ENCODE measurements around the gene DAPK2. TPM values are rescaled to one million over a fixed set of nuclear protein-coding genes. Genes with fewer than 3 reads are reported as not detected.

Gene DAPK2
- total RNA-seq, 4 donors from 2014 or later, result 64.6 to 189 (median 125) TPM

DNA sequence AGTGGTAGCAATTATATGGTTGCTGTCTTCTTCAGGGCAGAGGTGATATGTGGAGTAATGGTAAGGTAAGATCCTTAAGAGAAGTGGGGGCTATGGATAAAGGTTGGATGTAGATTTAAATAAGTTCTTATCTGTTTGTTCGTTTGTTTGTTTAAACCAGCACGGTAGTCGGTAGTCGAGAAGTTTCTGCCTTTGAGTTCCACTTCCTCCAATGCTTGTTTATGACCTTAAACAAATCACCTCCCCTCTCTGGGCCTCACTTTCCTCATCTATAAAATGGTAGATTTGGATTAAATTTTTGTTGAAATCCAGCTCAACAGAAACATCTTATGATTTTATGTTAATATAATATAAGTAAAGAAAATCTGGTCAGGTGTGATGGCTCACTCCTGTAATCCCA, 11.8 kb downstream of the DAPK2 start:
- Histone ChIP-seq H3K36me3 (peaks cover 0 to 30% (median 0%) of the 10 kb centered on the region in 3 donors), H3K27me3 (no peaks in the 10 kb centered on the region), H3K9me3 (no peaks in the 10 kb centered on the region), H3K4me3 (no peak overlapping the region), H3K27ac (no peak overlapping the region), H3K4me1 (no peaks in the 10 kb centered on the region)
- DNase-seq, result no peak
- no peak for TF ChIP-seq POLR2A (IDR thresholded peaks at IDR 0.05)
- TF ChIP-seq, protein P1, sequence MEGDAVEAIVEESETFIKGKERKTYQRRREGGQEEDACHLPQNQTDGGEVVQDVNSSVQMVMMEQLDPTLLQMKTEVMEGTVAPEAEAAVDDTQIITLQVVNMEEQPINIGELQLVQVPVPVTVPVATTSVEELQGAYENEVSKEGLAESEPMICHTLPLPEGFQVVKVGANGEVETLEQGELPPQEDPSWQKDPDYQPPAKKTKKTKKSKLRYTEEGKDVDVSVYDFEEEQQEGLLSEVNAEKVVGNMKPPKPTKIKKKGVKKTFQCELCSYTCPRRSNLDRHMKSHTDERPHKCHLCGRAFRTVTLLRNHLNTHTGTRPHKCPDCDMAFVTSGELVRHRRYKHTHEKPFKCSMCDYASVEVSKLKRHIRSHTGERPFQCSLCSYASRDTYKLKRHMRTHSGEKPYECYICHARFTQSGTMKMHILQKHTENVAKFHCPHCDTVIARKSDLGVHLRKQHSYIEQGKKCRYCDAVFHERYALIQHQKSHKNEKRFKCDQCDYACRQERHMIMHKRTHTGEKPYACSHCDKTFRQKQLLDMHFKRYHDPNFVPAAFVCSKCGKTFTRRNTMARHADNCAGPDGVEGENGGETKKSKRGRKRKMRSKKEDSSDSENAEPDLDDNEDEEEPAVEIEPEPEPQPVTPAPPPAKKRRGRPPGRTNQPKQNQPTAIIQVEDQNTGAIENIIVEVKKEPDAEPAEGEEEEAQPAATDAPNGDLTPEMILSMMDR (IDR thresholded peaks at IDR 0.05), result no peak

DNA sequence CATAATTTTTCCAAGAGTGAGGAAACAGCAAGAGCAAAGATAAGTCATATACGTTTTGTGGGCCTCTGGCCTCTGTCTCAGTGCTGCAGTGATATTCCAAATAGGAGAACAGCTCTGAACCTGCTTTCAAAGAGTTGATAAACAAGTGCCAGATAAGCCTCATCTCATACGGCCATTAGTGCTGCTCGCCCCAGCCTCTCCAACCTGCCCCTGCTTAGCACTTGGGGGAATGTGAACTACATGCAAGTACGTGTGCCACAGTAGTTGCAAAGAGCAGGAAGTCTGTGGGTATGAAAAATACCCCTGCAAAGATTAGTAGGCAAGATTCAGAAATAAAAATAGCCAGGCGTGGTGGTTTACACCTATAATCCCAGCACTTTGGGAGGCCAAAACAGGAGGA, 14.0 kb downstream of the DAPK2 start:
- no peak overlapping the region for H3K4me3 ChIP-seq
- H3K36me3 ChIP-seq, result peaks cover 0 to 10% (median 0%) of the 10 kb centered on the region in 3 donors
- TF ChIP-seq, protein P1 (IDR thresholded peaks at IDR 0.05), result no peak
- no peak for TF ChIP-seq POLR2A (IDR thresholded peaks at IDR 0.05)
- H3K27me3 ChIP-seq, result no peaks in the 10 kb centered on the region
- peaks cover 0 to 11% (median 0%) of the 10 kb centered on the region in 4 donors for H3K4me1 ChIP-seq
- H3K27ac ChIP-seq, result no peak overlapping the region
- no peaks in the 10 kb centered on the region for H3K9me3 ChIP-seq
- DNase-seq, result no peak

DNA sequence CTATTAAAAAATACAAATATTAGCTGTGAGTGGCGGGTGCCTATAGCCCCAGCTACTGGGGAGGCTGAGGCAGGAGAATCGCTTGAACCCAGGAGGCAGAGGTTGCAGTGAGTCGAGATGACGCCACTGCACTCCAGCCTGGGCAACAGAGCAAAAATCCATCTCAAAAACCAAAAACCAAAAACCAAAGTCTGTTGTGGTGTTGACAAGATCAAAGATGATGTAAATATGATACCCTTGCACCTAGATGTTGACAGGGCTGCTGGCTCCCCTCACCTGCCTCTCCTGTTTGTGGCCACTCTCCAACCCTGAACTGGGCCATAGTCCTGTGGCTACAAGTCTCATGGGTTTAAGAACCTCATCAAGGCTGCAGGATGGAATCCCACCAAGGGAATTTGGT, 16.2 kb downstream of the DAPK2 start:
- no peaks in the 10 kb centered on the region for H3K9me3 ChIP-seq
- no peaks in the 10 kb centered on the region for H3K27me3 ChIP-seq
- DNase-seq, result no peak
- no peak overlapping the region for H3K4me3 ChIP-seq
- peaks cover 0 to 5% (median 0%) of the 10 kb centered on the region in 3 donors for H3K36me3 ChIP-seq
- H3K4me1 ChIP-seq, result peaks cover 0 to 27% (median 0%) of the 10 kb centered on the region in 4 donors
- TF ChIP-seq POLR2A (IDR thresholded peaks at IDR 0.05), result no peak
- TF ChIP-seq, protein P1 (IDR thresholded peaks at IDR 0.05), result no peak
- peak overlapping the region in 1 of 4 donors; percentile 28 for H3K27ac ChIP-seq

DNA sequence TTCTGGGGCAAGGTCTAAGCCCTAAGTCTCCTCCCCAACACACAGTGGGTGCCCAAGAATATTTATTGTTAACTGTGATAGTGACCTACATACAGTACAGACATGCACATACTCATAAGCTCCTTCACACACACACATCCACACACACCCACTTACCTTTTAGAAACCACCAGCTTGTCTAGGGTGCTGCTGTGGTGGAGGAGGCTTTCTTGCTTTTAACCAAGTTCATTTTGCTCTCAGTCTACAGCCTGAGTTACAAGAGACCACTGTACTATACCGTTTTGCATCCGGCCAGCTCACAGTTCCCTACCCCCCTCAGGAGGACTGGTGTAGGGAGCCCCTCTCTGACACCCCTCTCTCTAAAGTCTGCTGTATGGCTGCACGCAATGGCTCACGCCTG, 16.7 kb downstream of the DAPK2 start:
- H3K27ac ChIP-seq, result peak overlapping the region in 2 of 4 donors; percentile 17 to 28
- peaks cover 0 to 5% (median 0%) of the 10 kb centered on the region in 3 donors for H3K36me3 ChIP-seq
- H3K9me3 ChIP-seq, result no peaks in the 10 kb centered on the region
- peaks cover 0 to 32% (median 0%) of the 10 kb centered on the region in 4 donors for H3K4me1 ChIP-seq
- no peak overlapping the region for H3K4me3 ChIP-seq
- TF ChIP-seq, protein P1 (IDR thresholded peaks at IDR 0.05), result no peak
- no peak for TF ChIP-seq POLR2A (IDR thresholded peaks at IDR 0.05)
- H3K27me3 ChIP-seq, result no peaks in the 10 kb centered on the region
- peak in 1 of 3 donors; percentile 50 for DNase-seq

DNA sequence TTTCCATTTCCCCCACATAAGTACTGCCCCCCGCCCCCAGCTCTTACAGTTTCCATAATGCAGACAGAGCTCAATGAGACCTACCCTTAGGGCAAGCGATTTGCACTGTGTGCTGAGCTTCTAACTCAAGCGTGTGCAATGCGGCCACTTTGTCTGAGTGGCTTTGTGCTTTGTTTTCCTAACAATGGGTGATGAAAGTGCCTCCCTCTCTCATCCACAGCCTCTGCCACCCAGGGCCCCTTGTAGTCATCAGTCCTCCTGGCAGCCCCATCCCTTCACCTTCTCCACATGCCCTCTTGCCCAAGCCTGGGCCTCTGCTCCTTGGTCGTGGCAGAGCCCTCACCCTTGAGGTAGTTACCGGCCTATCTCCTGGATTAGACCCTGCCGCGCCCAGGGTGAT, 17.2 kb downstream of the DAPK2 start:
- peaks cover 0 to 5% (median 0%) of the 10 kb centered on the region in 3 donors for H3K36me3 ChIP-seq
- no peak overlapping the region for H3K4me3 ChIP-seq
- H3K27ac ChIP-seq, result peak overlapping the region in 2 of 4 donors; percentile 17 to 50
- no peak for DNase-seq
- TF ChIP-seq POLR2A (IDR thresholded peaks at IDR 0.05), result no peak
- TF ChIP-seq, protein P1 (IDR thresholded peaks at IDR 0.05), result no peak
- no peaks in the 10 kb centered on the region for H3K27me3 ChIP-seq
- peaks cover 0 to 37% (median 2%) of the 10 kb centered on the region in 4 donors for H3K4me1 ChIP-seq
- no peaks in the 10 kb centered on the region for H3K9me3 ChIP-seq

DNA sequence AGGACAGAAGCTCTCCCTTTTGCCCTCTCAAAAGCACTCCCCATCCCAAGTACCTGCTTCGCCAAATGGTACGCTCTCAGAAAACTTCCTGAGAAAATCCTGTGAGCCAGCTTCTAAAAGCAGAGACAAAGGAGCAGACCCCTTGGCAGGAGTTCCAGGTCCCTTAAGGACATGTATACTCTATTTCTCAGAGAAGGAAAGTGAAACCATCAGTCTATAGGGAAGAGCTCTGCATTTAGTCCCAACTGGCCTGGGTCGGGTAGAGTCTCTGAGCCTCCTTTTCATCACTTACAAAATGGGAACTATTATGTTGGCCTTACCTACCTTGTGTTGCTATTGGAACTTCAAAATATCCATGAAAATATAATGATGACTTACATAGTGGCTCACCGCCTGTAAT, 19.7 kb downstream of the DAPK2 start:
- H3K27ac ChIP-seq, result no peak overlapping the region
- H3K27me3 ChIP-seq, result no peaks in the 10 kb centered on the region
- no peak for DNase-seq
- H3K36me3 ChIP-seq, result peaks cover 0 to 5% (median 0%) of the 10 kb centered on the region in 3 donors
- no peak overlapping the region for H3K4me3 ChIP-seq
- H3K4me1 ChIP-seq, result peaks cover 0 to 56% (median 5%) of the 10 kb centered on the region in 4 donors
- TF ChIP-seq, protein P1 (IDR thresholded peaks at IDR 0.05), result no peak
- TF ChIP-seq POLR2A (IDR thresholded peaks at IDR 0.05), result no peak
- no peaks in the 10 kb centered on the region for H3K9me3 ChIP-seq

Data from Peyer's patch (tissue), 4 donors.